GM23248 (cell line): ENCODE measurements around the gene FARS2.

Experiments used
- EZH2 ChIP-seq: fragments of 200-600 bp; sonication (generic); IDR thresholded peaks from 2 replicates; pipeline ENCODE4 v1.6.1; 2018; ENCODE audit warnings: antibody characterized with exemption, mild to moderate bottlenecking; ENCODE audit not compliant: insufficient read depth, poor library complexity, severe bottlenecking
- EZH2phosphoT487 ChIP-seq: fragments of 200-600 bp; sonication (generic); IDR thresholded peaks from 2 replicates; pipeline ENCODE4 v1.6.1; 2018; ENCODE audit warnings: antibody characterized with exemption, moderate library complexity, mild to moderate bottlenecking, low read depth; ENCODE audit not compliant: insufficient read depth

- no peak for TF ChIP-seq EZH2
- TF ChIP-seq EZH2phosphoT487 = no peak
Measured at GRCh38 chr6:5547556-5547955, 286.2 kb downstream of the FARS2 start.
